Measurements from ENCODE around the gene VWA3A.

VWA3A gene

GRCh38 chr16:22198547-22199293 lies 106.4 kb downstream of the VWA3A start:
- H3K4me3 ChIP-seq (ENCODE audit: low read depth, low read length): no peak overlapping the region

GRCh38 chr16:22202261-22202637 lies 109.9 kb downstream of the VWA3A start:
- no peak overlapping the region for H3K4me3 ChIP-seq (ENCODE audit: low read depth, low read length)

GRCh38 chr16:22203091-22203490 lies 110.8 kb downstream of the VWA3A start:
- no peak overlapping the region for H3K4me3 ChIP-seq (ENCODE audit: low read depth, low read length)

DNA sequence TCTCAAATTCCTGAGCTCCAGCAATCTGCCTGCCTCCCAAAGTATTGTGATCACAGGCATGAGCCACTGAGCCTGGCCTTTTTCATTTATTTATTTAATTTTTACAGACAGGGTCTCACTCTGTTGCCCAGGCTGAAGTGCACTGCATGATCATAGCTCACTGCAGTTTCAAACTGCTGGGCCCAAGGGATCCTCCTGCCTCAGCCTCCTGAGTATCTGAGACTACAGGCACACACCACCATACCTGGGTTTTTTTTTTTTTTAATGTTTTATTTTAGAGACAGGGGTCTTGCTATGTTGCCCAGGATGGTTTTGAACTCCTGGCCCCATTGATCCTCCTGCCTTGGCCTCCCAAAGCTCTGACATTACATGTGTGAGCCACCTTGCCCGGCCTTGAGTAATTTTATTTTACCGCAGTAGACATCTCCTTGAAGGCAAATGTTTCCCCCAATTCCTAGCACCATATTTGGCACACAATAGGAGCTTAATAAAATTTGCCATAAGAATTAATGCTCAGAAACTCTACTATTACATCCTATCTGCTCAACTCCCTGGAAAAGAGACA lies 111.8 kb downstream of the VWA3A start:
- no peak overlapping the region for H3K4me3 ChIP-seq (ENCODE audit: low read depth, low read length)

DNA sequence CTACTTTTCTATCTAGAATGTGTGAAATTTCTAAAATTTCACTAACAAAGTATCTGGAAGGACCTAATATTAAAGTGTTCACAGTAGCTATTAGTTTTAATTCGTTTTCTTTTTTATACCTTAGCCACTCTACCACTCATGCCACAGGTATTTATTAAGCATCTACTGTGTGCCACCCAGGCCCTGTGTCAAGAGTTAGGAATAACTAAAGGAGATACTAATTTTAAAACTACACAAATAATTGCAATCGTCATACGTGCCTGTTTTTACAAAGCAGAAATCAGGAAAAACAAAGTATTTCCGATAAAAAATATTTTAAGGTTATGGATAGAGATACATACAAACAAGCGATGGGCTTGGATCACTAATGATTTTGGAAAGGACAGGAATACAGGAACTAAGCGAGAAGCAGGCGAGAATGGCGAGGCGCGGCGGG lies 113.3 kb downstream of the VWA3A start:
- H3K4me3 ChIP-seq (ENCODE audit: low read depth, low read length): peak overlapping the region; percentile 20

- peak within 1 kb of the TSS; percentile 70 for H3K4me3 ChIP-seq (ENCODE audit: low read depth, low read length)
Observed at GRCh38 chr16:22206013-22206841, 113.9 kb downstream of the VWA3A start, which contains the start of gene EEF2K. EEF2K (plus strand) TSS chr16:22206278; CDS start chr16:22225730, 19,452 bp downstream.
